Measurements from ENCODE around the gene ATIC. TPM values are rescaled to one million over a fixed set of nuclear protein-coding genes. Genes with fewer than 3 reads are reported as not detected.

Gene ATIC
- total RNA-seq, 1 experiment from 2014 or later: 295 TPM

DNA sequence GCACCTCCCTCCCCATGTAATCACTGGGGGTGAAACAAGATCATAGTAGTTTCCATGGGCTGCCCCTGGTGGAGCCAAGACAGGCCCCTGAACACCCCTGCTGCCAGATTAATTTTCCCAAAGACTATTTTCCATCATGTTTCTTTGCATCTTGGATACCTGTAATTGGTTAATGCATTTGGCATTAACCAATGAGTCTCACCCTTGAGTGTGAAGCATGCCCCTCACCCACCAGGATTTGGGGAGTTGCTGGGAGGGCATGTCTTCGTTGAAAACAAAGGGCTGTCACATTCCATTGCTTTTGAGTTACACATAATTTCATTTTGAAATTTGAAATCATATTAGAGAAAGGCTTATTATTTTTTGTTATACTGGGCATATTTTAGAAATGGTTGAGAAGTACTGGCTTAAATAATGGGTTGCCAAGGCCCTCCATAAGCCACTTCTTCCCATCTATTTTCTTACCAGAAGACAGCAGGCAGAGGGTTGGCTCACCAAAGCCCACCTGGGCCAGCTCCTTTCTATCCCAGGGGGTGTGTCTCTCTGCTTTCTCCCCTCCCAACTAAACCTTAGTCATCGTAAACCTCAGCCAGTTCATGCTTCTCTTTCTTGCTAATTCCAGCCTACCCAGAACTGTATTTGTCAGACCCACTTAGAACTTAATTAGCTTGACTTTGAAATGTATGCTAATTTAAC, 51.8 kb downstream of the ATIC start:
- no peak for TF ChIP-seq CTCF (conservative IDR thresholded peaks at IDR 0.05)
- H2BK5ac ChIP-seq (ENCODE audit: insufficient read length, low read length): no peak overlapping the region
- H3K4me1 ChIP-seq (ENCODE audit: insufficient read depth, low read length): no peaks in the 10 kb centered on the region
- H3K56ac ChIP-seq (ENCODE audit: insufficient read length, low read depth, low read length): no peak overlapping the region
- WGBS (ENCODE audit: extremely low coverage, insufficient read length, low lambda C conversion rate): no CpG with 5 or more reads among the region's 2 CpGs
- H3T11ph ChIP-seq (ENCODE audit: low read length): no peak overlapping the region
- H3K4ac ChIP-seq (ENCODE audit: low read depth, low read length): no peak overlapping the region
- H3K27me3 ChIP-seq (ENCODE audit: insufficient read depth, low read length): no peaks in the 10 kb centered on the region
- H3K9ac ChIP-seq (ENCODE audit: extremely low read depth, insufficient read length, low read length): no peak overlapping the region
- no peak overlapping the region for H2BK20ac ChIP-seq (ENCODE audit: low read depth, low read length, poor library complexity, severe bottlenecking)
- Mint-ChIP-seq H3K27ac (no peak overlapping the region; a peak in 1 of 7 replicates), H3K9me3 (no peaks in the 10 kb centered on the region), H3K27me3 (ENCODE audit: low read depth) (no peaks in the 10 kb centered on the region), H3K4me1 (no peaks in the 10 kb centered on the region), H3K4me3 (no peak overlapping the region), H3K36me3 (ENCODE audit: insufficient read depth in 1 of 3, low read depth in 3 of 3) (peaks cover 13 to 60% (median 37%) of the 10 kb centered on the region in 3 experiments)
- H4K91ac ChIP-seq (ENCODE audit: insufficient read length, low read depth, low read length): no peak overlapping the region
- no peak overlapping the region for H2BK15ac ChIP-seq (ENCODE audit: low read depth, low read length)
- no peak overlapping the region for H3K23ac ChIP-seq (ENCODE audit: insufficient read length, low read depth, low read length)
- H2BK120ac ChIP-seq (ENCODE audit: low read depth, low read length, poor library complexity, severe bottlenecking): no peak overlapping the region
- no peaks in the 10 kb centered on the region for H3K23me2 ChIP-seq (ENCODE audit: insufficient read length, low read depth, low read length, poor library complexity, severe bottlenecking)
- H3K79me1 ChIP-seq (ENCODE audit: insufficient read depth, low read depth, low read length, poor library complexity, severe bottlenecking): no peaks in the 10 kb centered on the region
- H2AK5ac ChIP-seq (ENCODE audit: insufficient read length, low read length): no peak overlapping the region
- H3K14ac ChIP-seq (ENCODE audit: insufficient read depth, low read length): no peak overlapping the region
- no peak overlapping the region for H2AFZ ChIP-seq (ENCODE audit: low read length)
- no peaks in the 10 kb centered on the region for H3K9me3 ChIP-seq (ENCODE audit: control insufficient read depth, low read depth, low read length)
- no peak overlapping the region for H4K5ac ChIP-seq (ENCODE audit: insufficient read length, low read depth, low read length)
- no peak overlapping the region for H2BK12ac ChIP-seq (ENCODE audit: insufficient read length, low read depth, low read length)
- H4K8ac ChIP-seq (replicated peaks; ENCODE audit: insufficient read length, low read depth, low read length): no peak overlapping the region
- H3K27ac ChIP-seq (ENCODE audit: insufficient read length, low read depth, low read length): no peak overlapping the region
- DNase-seq: no peak
- H4K20me1 ChIP-seq (ENCODE audit: control insufficient read depth, insufficient read depth, insufficient read length): no peaks in the 10 kb centered on the region
- no peak overlapping the region for H3K18ac ChIP-seq (ENCODE audit: insufficient read length, low read depth, low read length)
- no peak overlapping the region for H3K4me2 ChIP-seq (ENCODE audit: insufficient read depth, insufficient read length, low read length)
- no peaks in the 10 kb centered on the region for H3K79me2 ChIP-seq (ENCODE audit: insufficient read depth, low read length)

All from H9 (cell line).